HG02981 (cell line): ENCODE data around the gene PHF19.

Experiments used
- ATAC-seq: cut with Tn5 transposase; IDR thresholded peaks from one replicate; pipeline ENCODE4 v1.9.1; 2021; ENCODE audit warnings: mild to moderate bottlenecking, moderate library complexity; ENCODE audit not compliant: unreplicated experiment

The PHF19 gene

GRCh38 chr9:120876842-120877240 is at the start of gene PHF19:
TSS of gene PHF19 (minus strand) at chr9:120877188. CDS start at chr9:120874741, 2,447 bp downstream.
- peak; percentile 10 for ATAC-seq

- peak; percentile 25 for ATAC-seq
Measured at GRCh38 chr9:120926397-120926928, 49.5 kb upstream of the PHF19 start, which contains the start of gene TRAF1. TSS of gene TRAF1 (minus strand) at chr9:120926796. CDS start at chr9:120926075, 721 bp downstream.

DNA sequence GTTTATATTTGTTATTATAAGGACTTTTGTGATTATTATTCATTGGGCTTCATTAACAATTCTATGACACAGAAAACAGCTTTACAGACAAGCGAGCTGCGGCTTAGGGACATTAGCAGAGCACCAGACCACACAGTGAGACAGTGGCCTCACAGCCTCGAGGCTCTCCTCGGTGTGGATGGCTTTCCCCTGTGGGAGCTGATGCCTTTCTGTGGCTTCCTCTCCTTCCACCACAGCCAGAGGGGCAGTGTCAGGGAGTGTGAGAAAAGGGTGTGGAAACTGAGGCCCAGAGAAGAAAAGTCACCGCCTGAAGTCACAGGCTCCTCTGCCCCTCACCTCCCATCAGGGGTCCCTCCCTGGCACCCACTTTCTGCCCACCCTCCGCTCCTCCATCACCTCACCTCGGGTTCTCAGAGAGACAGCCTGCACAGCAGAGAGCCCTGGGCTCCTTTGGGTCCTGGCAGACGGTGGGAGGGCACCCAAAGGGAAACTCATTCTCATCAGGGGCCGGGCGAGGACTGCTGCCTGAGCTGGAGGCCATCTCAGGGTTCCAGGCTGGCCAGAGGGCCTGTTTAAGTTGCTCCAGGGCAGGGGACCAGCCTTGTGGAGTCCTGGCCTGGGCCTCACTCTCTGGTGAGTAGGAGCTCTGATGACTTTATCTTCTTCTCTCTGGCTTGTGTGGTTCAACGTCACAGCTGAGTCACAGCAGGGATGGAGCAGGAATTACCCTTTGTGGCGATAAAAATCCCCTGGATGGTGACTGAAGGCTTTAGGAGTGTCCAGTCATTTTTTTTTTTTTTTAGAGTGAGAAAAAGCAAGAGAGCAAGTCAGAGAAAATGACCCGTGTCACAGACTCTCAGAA is 48.8 kb upstream of the PHF19 start:
- peak; percentile 36 for ATAC-seq

DNA sequence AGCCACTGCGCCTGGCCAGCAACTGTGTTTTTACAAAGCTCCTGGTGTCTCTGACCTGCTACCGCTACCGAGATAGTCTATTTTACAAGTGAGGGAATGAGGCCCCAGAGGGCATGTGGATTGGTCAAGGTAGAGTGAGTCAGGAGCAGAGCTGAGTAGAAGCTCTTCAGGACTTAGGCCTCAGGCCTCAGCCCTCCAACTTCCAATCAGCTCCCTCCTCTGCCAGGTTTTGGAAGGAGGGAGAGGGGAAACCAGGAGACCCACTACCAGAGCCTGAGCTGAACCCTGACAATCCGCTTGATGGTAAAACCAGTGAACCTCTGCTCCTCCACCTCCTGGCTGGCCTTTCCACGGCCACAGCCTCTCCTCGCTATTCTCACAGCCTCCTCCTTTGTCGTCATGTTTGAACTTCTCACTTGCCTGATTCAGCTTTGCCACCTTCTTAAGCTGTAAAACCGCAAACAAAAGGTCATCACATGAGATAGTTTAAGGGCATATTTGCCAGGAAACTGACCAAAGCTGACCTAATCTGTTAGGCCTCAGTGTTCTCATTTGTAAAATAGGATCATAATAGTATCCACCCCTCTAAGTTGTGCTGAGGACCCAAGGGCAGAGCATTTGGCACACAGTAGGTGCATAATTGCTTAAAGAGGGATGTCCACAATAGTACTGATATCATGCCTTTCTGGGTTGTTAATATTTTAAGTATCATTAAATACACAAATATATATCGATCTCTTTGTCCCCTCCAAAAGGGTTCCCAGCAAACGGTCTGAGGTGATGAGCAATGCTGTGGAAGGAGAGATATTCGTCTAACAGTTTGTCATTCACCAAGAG is 47.9 kb upstream of the PHF19 start:
- no peak for ATAC-seq

GRCh38 chr9:120923620-120924328 is 46.8 kb upstream of the PHF19 start:
- ATAC-seq, result no peak

- ATAC-seq, result no peak
Measured at GRCh38 chr9:120922404-120923195, 45.6 kb upstream of the PHF19 start.

DNA sequence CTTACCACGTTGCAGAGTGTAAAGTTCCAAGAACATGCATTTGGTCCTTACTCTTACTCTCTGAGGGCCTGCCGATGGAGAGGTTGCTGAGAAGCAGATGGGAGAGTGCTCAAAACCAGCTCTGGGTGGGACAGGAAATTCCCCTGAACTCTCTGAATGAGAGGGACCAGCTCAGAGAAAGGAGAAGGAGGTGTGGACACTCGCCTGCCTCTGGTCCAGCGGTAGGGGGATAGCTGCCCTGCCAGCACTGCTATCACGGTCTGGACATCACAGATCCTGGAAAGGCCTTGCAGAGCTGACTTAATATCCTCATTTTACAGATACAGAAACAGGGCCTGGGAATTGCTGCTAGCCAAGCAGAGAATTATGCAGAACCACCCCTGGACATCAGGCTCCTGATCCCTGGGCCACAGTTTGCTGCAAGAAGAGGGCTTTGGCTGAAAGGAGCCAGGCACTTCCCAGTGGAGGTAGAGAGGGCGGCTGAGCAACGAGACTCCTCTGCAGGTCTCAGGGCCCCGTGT is 44.7 kb upstream of the PHF19 start:
- no peak for ATAC-seq

GRCh38 chr9:120920806-120921178 is 43.8 kb upstream of the PHF19 start:
- no peak for ATAC-seq

DNA sequence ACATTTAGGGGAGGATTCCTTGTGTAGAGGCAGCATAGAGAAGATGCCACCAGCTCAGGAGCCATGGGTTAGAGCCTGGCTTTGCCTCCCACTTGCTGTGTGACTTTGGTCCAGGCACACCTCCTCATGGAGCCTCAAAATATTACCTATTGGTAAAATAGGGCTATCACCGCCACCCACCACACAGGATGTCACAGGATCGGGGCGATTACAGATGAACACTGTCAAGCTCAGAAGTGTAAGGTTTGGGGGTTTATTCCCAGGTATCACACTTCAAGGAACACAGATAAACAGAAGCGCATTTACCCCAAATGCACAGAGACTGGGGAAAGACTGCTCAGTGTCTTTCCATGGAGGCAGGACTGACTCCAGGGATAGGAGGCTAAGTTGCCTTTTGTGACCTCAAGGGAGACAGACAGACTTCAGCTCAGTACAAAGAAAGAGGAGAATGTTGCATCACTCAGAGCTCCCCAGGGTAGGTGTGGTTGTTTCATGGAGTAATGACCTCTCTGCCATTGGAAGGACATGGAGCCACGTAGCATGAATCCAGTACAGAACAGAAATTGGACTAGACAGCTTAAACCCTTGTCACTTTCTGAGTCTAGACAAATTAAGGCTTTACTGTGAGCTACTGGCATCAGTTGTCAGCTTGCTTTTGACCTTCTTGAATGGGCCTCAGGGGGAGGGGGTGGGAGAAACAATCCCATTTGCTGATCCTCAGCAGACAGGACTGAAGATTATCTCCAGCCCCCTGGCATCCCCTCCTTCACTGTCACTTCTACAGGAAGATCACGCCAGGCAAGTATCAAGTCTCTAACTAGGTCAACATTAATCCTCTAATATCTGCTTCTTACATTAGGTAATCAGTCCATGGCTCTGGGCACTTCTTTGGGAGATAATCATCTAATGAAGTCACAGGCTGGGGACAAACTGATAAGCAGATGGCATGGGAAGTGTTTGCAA is 43.1 kb upstream of the PHF19 start:
- no peak for ATAC-seq

DNA sequence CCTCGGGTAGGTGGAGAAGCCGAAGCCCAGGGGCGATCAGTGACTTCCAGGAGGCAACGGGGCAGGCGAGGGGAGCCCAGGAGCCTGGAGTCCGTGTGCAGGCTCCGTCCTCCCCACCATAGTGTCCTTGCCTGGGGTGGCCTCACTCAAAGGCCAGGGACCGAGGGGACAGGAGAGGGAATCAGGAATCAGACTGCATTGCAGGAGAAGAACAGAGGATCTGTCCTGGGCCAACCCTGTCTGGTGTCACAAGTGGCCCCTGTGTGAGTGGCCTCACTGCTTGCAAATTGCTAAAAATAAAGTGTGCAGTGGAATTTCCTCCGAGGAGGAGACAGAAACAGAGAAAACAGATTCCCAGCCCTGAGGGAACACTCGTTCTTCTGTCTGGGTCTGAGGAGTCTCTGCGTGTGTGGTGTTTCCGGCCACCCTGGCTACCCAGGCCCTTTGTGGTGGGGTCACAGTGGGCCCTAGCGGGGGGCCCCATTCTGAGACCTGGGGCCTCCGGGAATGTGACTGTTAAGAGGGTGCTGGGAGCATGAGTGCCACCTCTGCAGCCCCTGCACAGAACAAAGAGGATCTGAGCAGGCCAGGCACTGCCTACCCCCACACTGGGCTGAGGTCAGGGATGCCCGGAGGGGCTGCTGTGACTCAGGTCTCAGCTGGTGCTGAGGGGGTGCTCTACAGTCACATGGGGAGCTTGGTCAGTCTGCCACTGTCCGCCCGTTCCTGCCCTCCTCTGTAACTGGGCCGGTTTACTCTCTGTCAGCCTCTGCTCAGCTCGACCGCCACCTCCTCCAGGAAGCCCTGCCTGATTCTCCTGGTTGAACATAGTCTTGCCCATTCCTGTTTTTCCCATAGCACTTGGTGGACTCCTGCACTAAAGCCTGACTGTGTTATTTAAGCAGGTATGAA is 42.2 kb upstream of the PHF19 start:
- ATAC-seq, result no peak

DNA sequence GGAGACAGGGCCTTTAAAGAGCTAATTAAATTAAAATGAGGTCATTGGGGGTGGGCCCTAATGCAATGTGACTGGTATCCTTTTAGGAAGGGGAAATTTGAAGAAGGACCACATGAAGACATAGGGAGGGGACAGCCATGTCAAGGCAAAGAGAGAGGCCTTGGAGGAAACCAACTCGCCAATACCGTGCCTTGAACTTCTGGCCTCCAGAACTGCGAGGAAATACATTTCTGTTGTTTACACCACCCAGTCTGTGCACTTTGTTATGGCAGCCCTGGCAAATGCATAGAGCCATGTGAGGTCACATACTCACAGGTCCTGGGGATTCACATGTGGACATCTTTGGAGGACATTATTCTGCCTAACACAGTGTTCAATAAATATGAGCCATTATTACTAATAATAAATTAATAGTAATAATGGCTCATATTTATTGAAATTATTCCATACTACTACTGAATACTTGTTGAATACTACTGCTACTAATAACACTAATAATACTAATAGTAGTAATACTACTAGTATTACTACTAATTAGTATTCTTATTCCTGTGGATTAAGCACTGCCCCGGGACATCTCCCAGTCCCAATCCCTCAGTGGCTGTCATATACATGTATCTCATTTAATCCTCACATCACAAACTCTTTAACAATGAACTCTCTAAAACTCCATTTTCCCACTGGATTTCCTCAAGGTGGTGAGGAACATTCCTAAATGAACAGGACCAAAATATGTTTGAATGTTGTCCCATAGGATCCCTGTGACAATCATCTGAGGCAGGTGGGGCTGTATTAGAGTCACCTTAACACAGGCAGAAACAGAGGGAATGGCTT is 41.2 kb upstream of the PHF19 start:
- no peak for ATAC-seq

DNA sequence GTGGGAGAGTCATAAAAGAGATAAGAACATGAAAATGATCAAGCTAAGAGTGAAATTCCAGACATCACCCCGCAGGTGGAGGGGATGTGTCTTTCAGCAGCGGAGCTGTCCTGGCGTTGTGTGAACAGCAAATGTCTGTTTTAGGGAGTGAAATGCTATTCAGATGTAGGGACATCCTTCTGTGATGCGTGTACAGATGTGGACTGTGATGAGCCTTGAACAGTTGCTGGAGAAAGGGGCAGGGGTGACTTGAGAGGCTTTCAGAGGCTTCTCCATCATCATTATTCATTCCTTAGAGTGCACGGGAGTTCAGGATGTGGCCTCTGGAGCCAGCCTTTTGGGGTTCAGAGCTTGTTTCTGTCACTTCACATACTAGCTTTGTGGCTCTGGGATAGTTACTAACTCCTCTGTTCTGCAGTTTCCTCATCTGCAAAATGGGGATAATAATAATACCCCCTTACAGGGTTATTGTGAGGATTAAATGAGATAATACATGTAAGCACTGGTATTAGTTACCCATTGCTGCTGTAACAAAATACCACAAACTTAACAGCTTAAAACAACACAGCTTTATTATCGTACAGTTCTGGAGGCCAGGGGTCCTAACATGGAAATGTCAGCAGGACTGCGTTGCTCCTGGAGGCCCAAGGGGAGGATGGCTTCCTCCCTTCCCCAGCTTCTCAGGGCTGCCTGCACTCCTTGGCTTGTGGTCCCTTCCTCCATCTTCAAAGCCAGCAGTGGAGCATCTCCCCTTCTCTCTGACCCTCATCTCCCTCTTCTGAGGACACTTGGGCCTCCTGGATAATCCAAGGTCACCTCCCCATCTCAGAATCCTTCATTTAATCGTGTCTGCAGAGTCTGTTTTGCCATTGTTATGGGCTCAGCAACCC is 40.2 kb upstream of the PHF19 start:
- ATAC-seq, result no peak

GRCh38 chr9:120916588-120916987 is 39.6 kb upstream of the PHF19 start:
- ATAC-seq, result no peak

DNA sequence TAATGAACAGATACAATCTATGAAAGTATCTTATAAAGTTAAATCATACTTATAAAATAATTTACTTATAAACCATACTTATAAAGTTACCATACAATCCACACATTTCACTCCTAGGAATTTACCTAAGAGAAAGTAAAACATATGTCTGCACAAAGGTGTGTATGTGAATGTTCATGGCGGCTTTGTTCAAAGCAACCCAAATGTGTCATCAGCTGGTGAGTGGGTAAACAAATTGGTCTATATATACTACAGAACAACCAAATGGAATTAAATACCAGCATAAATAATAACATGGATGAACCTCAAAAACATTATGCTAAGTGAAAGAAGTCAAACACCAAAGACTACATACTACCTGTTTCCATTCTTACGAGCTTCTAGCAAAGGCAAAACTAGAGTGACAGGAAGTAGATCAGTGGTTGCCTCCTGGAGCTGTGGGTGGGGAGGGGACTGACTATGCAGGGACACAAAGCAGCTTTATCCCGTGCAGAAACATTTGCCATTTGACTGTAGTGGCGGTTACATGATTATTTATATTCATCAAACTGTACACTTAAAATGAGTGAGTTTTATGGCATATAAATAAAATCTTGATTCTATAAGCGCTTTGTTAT is 39.0 kb upstream of the PHF19 start:
- ATAC-seq, result no peak

DNA sequence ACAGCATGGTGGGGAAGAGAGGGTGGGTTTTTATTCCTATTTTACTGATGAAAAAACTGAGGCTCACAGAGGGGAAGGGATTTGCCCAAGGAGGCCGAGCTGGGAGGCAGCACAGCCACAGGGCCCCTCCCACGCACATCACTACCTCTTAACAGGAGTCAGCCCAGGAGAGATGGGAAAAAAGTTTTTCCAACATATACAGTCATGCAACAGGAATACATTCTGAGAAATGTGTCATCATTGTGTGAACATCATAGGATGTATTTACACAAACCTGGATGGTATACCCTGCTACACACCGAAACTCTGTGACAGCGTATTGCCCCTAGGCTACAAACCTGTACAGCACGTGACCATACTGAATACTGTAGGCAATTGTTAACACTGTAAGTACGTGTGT is 38.0 kb upstream of the PHF19 start:
- no peak for ATAC-seq
